ENCODE data around the gene NBPF4.
"Not testable (repeated sequence)": the region's sequence is repeated elsewhere in the genome, so short reads cannot be mapped to it uniquely, and the experiment has no call there.

Gene NBPF4, protein sequence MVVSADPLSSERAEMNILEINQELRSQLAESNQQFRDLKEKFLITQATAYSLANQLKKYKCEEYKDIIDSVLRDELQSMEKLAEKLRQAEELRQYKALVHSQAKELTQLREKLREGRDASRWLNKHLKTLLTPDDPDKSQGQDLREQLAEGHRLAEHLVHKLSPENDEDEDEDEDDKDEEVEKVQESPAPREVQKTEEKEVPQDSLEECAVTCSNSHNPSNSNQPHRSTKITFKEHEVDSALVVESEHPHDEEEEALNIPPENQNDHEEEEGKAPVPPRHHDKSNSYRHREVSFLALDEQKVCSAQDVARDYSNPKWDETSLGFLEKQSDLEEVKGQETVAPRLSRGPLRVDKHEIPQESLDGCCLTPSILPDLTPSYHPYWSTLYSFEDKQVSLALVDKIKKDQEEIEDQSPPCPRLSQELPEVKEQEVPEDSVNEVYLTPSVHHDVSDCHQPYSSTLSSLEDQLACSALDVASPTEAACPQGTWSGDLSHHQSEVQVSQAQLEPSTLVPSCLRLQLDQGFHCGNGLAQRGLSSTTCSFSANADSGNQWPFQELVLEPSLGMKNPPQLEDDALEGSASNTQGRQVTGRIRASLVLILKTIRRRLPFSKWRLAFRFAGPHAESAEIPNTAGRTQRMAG

GRCh38 chr1:108243976-108244375 lies at the start of gene NBPF4:
Gene NBPF4 (minus strand): TSS chr1:108244076. CDS start chr1:108243761, 315 bp downstream.
- DNase-seq, result not testable (repeated sequence)

- DNase-seq, result not testable (repeated sequence)
These were observed 38.8 kb upstream of the NBPF4 start for GRCh38 chr1:108282528-108283257.

DNA sequence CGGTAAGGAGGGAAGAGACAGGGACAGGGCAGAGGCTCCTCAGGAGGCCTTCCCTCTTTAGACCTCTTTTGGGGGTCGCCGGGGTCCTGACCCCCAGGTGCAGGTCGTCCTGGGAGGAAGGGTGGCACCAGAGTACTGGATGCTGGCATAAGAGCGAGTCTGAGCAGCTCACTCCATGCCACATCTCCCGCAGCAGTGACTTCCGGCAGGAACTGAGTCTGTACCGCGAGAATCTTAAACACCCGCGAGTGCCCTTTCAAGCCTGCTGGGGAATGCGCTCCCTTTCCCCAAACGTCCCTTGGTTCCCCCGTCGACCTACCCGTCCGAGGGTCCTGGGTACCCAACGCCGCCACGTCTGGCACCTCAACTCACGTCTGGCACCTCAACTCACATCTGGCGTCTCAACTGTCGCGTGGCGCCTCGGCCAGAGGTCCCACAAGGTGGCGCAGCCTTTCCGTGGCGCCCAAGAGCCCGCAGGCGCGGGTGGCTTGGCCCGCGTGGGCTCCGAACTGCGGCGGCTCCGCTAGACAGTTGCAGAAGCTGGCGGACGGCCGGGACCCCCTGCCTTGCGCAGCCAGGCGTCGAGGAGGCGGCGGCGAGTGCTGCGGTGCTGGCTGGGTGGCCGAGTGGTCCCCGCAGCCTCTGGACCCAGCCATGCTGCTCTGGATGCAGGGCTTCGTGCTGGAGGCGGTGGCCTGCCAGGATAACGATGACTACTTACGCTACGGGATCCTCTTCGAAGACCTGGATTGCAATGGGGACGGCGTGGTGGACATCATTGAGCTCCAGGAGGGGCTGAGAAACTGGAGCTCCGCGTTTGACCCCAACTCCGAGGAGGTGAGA lies 28.8 kb upstream of the NBPF4 start:
- DNase-seq, result not testable (repeated sequence)

GRCh38 chr1:108267097-108267496 lies 23.2 kb upstream of the NBPF4 start:
- DNase-seq, result not testable (repeated sequence)

DNA sequence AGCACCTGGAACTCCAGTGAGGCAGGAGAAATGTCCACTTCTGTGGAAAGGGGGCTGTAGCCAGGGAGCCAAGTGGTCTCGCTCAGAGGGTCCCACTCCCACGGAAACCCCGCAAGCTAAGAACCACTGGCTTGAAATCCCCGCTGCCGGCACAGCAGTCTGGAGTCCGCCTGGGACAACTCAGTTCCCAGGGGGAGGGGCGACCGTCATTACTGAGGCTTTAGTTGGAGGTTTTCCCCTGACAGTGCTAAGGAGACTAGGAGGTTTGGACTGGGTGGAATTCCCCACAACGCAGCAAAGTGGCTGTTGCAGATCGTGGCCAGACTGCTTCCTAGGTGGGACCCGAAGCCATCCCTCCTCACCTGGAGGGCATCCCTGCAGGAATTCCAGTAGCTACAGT lies 18.1 kb upstream of the NBPF4 start:
- DNase-seq, result not testable (repeated sequence)

- DNase-seq, result not testable (repeated sequence)
These were observed 17.6 kb upstream of the NBPF4 start for GRCh38 chr1:108261519-108261918.

DNA sequence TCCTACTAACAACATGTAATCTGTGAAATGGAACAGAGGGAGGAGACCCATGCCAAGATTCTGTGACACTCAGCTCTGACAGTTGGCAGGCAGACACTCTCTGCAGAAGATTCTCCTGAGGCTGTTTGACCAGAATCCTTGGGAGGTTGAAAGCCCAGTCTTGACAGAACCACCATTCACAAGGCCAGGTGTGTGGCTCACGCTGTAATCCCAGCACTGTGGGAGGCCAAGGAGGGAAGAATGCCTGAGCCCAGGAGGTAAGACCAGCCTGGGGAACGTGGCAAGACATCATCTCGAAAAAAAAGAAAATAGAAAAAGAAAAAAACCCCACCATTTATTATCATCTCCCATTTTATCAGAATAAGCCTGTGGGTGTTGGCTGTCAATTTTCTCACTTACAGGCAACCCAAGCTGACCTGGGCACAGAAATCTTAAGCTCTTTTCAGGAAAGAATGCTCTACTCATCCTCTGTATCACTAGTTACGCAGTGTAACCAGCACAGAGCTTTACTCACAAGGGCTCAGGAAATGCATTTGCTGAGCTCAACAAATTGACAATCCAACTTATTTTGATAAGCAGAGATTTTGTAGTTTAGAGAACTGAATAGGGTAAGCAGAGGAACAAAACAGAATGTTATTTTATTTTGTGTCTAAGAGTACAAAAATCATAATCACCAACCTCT lies 16.8 kb upstream of the NBPF4 start:
- DNase-seq, result not testable (repeated sequence)

GRCh38 chr1:108255426-108255825 lies 11.6 kb upstream of the NBPF4 start:
- not testable (repeated sequence) for DNase-seq

DNA sequence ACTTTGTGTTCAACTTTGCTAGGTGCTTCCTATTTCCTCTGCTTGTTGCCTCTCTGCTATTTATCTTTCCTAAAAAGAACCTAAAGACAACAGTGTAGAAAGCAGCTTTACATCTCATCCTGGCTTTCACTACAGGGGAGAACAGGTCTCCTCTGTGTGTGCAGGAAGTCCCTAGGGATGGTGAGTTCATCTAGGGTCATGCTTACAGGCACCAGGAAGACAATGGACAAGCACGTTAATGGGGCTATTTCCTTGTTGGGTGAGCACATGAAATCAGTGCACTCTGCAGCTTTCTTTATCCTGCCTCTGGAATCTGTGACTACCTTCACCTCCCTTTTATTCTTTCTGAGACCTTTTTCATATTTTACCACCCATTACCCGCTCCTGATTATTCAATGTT lies 4.5 kb downstream of the NBPF4 start:
- not testable (repeated sequence) for DNase-seq

- DNase-seq, result not testable (repeated sequence)
These were observed 8.6 kb downstream of the NBPF4 start for GRCh38 chr1:108235308-108235707.

- DNase-seq, result not testable (repeated sequence)
These were observed 11.7 kb downstream of the NBPF4 start for GRCh38 chr1:108232183-108232582.

- not testable (repeated sequence) for DNase-seq
These were observed 13.9 kb downstream of the NBPF4 start for GRCh38 chr1:108229976-108230375.

GRCh38 chr1:108227772-108228171 lies 16.1 kb downstream of the NBPF4 start:
- DNase-seq, result not testable (repeated sequence)

DNA sequence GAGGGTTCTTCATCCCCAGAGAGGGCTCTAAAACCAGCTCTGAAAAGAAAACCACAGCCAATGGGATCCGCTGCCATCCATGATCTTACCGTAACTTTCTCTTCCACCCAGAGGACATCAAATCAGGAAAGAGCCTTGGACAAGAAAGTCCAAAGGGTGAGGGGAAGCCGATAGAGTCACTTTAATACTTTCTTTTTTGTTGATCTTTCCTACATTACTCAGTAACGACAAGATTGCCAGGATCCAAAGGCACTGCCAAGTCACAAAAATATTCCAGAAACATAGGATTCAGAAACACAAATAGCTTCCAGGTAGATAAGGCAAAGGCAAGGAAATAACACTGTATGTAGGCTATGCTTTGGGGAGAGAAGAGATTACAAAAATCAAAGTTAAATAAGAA lies 17.0 kb downstream of the NBPF4 start:
- not testable (repeated sequence) for DNase-seq

DNA sequence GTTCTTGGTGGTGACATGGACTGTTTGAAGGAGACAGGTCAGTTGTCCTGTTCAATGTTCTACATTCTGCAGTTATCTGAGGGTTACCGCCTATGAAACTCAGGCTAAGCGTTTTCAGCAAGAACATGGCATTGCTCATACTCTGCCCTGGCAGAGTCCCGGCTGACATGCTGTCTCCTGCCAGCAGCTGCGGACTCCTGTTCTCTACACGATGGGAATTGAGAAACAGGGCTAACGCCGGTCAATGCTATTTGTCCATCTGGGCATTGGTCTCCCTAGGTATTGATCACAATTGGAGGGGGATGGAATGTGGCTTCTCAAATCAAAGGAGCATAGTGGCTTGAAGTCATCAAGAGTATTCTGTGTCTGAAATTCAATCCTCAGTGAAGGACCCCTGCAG lies 20.6 kb downstream of the NBPF4 start:
- DNase-seq, result not testable (repeated sequence)

DNA sequence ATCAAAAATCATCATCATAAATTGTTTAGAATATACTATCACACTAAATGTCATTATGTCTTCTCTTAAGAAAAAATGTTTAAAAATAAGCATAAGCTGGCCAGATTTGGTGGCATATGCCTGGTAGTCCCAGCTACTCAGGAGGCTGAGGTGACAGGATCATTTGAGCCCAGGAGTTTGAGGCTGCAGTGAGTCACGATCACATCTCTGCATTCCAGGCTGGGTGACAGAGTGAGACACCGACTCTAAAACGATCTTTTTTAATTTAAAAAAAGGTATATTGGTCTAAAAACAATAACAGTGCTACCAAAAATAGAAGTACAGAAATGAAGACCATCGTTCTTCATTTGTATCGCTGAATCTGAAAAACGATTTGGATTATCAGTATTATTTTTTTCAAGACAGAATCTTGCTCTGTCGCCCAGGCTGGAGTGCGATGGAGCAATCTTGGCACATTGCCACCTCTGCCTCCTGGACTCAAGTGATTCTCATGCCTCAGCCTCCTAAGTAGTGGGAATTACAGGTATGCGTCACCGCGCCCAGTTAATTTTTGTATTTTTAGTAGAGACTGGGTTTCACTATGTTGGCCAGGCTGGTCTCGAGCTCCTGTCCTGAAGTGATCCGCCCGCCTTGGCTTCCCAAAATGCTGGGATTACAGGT lies 26.2 kb downstream of the NBPF4 start:
- DNase-seq, result not testable (repeated sequence)

- DNase-seq, result not testable (repeated sequence)
These were observed 26.9 kb downstream of the NBPF4 start for GRCh38 chr1:108217007-108217406.

GRCh38 chr1:108216028-108216890 lies 27.6 kb downstream of the NBPF4 start:
- DNase-seq, result not testable (repeated sequence)

GRCh38 chr1:108214641-108215465 lies 29.0 kb downstream of the NBPF4 start:
- DNase-seq, result peak; percentile 12

Measured in fibroblast of skin of right quadriceps (primary cell).